NCI-H2107 (cell line): ENCODE data around the gene GABRG1.

Experiments
- DNase-seq: peaks from one replicate; lab custom pipeline; 2025; lab: John Stamatoyannopoulos, UW

GABRG1 gene

GRCh38 chr4:46123913-46124755 is at the start of gene GABRG1:
TSS of gene GABRG1 (minus strand) at chr4:46124054. CDS start at chr4:46123913, 141 bp downstream.
- peak; percentile 0 for DNase-seq

- no peak for DNase-seq
Measured at GRCh38 chr4:46146993-46147392, 23.1 kb upstream of the GABRG1 start.

GRCh38 chr4:46131498-46132057 is 7.7 kb upstream of the GABRG1 start:
- DNase-seq, result no peak

GRCh38 chr4:46124773-46125413 is 1.0 kb upstream of the GABRG1 start:
- no peak for DNase-seq

- no peak for DNase-seq
Measured at GRCh38 chr4:46081674-46082073, 42.2 kb downstream of the GABRG1 start.

GRCh38 chr4:46081248-46081647 is 42.6 kb downstream of the GABRG1 start:
- DNase-seq, result no peak

DNA sequence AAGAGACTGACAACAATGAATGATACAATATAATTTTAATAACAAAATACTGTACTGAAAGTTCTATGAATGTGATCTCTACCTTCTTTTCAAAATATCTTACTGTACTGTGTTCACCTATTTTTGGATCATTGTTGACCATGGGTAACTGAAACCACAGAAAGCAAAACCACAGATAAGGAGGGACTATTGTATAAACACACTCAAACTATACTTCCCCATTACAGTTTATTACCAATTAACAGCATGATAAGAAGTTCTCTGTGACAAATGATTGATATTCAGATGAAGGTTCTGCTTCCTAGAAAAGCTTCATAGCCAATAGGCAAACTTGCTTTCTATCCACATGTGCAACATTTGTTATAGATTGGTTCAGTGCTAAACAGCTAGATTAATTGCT is 50.1 kb downstream of the GABRG1 start:
- no peak for DNase-seq

DNA sequence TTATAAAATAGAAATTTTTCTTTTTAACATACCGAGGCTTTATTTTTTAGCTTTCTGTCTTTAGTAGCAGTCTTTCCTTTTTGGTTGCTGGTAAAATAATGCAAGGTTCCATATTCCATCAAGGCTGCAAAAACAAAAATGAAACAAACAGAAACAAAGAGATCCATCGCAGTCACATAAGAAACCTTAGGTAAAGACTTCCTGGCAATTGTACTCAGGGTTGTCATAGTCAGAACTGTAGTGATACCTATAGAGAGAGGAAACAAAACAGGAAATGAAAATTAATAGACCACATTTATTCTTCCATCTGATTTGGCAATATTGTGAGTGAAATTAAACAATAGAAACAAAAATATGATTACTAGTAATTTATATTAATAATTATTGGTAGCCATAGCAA is 72.5 kb downstream of the GABRG1 start:
- no peak for DNase-seq

GRCh38 chr4:46032056-46032455 is 91.8 kb downstream of the GABRG1 start:
- no peak for DNase-seq

DNA sequence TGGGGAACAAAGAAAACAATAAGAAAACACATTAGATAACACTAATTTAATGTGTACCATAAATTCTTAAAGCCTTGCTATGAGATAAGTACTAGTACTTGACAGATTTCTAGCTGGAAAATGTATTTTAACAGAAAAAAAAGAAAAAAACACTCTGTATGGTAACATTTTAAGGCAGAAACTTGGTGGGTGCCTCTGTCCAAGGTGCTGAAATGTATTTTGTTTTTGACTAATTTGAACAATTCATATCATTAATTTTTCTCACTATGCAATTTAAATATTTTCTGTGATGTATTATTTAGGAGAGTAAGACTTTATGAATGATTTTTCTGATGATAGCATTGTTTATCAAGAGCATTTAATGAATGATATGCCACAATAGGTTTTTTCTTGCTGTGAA is 107.5 kb downstream of the GABRG1 start:
- DNase-seq, result no peak

DNA sequence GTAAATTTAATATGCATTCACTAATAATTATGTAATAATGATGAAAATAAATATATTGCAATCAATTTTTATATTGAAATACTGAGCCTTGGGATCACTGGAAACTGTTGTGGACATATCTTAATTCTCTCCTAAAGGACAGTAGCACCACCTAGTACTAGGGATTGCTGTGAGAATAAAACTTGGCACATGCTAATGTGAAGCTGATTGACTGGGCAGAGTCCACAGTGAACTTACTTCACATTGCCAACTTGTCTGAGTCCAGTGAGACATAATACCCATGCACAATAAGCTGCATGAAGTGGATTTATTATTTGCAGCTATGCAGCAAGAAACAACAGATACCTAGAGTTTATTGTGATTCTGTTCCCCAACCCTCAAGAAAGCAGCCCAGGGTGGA is 131.1 kb downstream of the GABRG1 start:
- DNase-seq, result no peak

DNA sequence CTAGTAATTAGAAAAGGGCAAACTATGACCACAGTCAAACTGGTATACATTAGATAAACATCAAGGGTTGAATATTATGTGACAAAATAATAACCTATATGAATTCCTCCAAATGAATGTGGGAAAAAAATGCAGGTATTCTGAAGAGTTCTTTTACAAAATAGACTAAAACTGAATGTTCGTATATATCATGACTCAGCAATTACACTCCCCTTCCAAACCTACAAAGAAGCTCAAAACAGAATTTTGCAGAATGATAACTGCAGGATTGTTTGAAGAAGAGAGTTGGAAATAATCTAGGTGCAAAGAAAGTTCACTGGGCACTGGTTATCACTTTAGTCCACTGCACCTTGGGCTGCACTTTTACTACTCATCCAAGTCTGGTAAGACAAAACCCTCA is 134.1 kb downstream of the GABRG1 start:
- DNase-seq, result no peak

- no peak for DNase-seq
Measured at GRCh38 chr4:45987858-45988257, 136.0 kb downstream of the GABRG1 start.
